DMS153 treated with DMSO at 0.1 percent for 48 hours (cell line): ENCODE measurements around the gene HGF.

Source experiments
- DNase-seq: peaks from one replicate; lab custom pipeline; 2025; ENCODE audit not compliant: unreplicated experiment; lab: John Stamatoyannopoulos, UW

HGF gene

DNA sequence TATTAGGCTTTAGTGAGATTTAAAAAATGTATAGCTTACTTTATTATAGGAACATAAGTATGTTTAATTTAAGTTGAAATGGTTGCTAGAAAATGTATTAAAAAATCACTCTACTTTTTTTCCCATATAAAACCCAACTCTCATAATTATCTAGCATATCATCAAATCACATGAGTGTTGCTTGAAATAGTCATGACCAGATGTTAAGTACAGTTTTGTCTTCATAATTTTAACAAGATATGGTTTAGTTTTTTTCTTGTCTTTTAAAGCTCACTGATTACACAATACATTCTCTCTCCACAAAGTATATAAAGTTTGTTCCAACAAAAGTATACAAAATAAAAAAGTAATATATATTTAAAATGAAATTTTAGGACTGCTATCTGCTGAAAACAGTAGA, 82.8 kb downstream of the HGF start:
- DNase-seq, result no peak

- no peak for DNase-seq
These were observed 84.5 kb downstream of the HGF start for GRCh38 chr7:81685270-81685868.

DNA sequence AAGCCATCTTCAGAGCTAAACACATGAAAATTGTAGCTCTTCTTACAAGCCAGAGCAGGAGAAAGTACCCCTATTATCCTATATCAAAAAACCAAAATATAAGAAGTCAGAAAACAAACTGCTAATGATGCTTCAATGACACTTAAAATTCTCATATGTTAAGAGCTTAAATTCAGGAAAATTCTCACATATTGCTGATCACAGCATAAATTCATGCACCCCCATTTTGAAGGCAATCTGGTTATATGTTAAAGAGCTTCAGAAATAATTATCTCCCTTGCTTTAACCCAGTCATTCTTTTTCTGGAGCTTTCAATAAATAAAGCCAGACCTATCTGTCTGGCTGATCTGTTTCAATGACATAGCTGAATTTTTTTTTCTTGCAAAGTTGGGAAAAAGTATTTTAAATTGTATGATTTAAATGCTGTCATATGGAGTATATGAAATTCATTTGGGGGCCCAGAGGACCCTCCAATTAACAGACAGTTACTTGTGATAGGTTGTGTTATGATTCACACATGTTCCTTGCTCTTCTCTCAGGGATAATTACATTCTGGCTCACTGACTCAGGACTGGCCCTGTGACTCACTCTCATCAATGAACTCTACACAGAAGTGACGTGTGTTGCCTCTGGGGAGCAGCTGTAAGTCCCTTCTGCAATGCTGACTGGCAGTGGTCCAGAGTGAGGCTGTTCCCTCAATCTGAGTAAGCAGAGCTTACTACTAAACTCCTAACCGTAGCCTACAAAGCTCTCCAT, 85.2 kb downstream of the HGF start:
- DNase-seq, result peak; percentile 89

- no peak for DNase-seq
These were observed 85.8 kb downstream of the HGF start for GRCh38 chr7:81684033-81684432.

- DNase-seq, result no peak
These were observed 87.0 kb downstream of the HGF start for GRCh38 chr7:81682873-81683272.

GRCh38 chr7:81680120-81680519, 89.7 kb downstream of the HGF start:
- DNase-seq, result no peak

DNA sequence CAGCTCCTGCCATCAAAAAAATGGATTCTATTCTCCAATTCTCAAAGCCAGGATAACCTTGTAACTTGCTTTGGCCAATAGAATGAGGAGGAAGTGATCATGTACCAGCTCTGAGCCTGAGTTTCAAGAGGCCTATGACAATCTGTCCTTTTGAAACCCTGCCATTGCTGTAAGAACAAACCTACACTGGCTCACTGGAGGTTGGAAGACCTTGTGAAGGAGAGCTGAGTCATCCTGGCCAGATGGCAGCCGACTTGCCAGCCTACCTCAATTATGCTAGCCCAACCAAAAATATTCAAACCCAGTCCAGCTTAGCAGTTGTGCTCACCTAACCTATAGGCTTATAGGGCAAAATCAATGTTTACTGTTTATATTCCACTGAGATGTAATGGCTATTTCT, 93.0 kb downstream of the HGF start:
- no peak for DNase-seq

GRCh38 chr7:81676105-81676811, 93.6 kb downstream of the HGF start:
- DNase-seq, result no peak

GRCh38 chr7:81674431-81674830, 95.4 kb downstream of the HGF start:
- no peak for DNase-seq

- DNase-seq, result no peak
These were observed 97.0 kb downstream of the HGF start for GRCh38 chr7:81672872-81673271.

- no peak for DNase-seq
These were observed 100.3 kb downstream of the HGF start for GRCh38 chr7:81669476-81670105.

DNA sequence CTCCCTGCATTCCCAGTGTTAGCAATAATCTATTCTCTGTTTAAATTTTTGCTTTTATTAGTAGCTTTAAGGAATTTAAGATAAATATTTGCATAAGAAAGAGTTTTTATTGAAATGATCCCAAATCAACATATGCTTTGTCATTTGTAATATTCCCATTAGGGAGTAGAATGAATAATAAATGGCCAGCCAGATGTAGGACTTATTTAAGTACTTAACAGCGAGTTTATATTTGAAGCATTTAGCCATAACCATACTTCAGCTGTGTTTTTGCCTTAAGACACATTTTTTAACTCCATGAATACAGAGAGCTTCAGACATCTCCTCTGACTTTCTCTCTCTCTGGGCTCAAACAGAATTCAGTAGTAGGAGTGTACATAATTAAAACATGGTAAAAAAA, 103.6 kb downstream of the HGF start:
- DNase-seq, result no peak

DNA sequence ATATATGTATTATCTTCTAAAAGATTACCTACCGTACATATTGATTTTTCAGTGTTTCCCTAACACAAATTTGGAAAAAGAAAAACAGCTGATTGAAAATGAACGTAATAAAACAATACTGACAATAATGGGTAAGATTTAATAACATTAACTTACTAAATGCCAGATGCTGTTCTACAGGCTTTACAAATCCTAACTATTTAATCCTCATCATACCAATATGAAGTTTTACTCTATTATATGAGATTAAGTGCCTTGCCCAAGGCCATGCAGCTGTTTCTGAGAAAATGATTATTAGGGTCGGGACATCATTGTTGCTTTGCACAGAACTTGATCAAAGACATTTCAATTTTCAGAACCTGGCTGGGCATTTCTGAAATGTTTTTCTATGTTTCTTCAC, 104.6 kb downstream of the HGF start:
- no peak for DNase-seq

DNA sequence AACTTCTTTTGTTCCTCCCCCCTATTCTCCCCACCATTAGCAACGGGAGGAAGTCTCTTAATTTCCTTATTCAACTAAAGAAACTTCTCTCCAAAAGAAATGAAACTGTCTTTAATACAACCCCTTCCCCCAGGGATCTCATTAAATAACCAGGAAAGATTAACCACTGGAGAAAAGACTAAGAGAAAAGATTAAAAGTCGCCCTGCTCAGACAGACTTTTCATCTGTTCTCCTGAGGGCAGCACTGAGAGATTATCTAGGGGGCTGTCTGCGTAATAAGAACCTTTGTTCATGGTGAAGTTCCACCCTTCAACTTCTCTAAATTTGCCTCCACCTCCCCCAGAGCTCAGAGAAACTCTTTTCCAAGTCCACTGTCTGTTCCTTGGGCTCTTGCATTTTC, 105.5 kb downstream of the HGF start:
- no peak for DNase-seq

GRCh38 chr7:81662531-81662930, 107.3 kb downstream of the HGF start:
- DNase-seq, result no peak

DNA sequence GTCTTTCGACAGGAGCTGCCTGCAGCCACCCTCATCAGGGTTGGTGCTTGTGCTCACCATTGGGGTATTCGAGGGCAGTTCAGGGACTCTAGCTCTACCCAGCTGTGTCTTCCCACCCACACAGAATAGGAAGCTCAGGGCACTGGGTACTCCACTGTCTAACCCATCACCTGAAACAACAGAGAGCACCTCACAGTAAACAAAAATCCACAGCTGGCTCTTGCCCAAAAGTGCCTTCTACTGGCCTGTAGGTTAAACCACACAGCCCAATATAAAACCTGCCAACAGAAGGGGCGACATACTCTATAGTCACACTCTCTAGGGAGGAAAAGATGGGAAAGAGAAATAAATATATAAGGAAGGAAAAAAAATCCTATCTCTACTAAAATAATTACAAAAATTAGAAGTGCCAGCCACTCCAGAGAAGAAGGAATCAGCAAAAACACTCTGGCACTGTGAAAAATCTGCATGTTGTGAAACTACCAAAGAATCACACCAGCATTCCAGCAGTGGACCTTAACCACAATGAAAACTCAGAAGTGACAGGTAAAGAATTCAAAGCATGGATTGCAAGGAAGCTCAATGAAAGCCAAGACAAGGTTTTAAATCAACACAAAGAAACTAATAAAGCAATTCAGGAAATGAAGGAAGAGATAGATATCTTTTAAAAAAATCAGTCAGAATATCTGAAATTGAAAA, 110.0 kb downstream of the HGF start:
- no peak for DNase-seq

DNA sequence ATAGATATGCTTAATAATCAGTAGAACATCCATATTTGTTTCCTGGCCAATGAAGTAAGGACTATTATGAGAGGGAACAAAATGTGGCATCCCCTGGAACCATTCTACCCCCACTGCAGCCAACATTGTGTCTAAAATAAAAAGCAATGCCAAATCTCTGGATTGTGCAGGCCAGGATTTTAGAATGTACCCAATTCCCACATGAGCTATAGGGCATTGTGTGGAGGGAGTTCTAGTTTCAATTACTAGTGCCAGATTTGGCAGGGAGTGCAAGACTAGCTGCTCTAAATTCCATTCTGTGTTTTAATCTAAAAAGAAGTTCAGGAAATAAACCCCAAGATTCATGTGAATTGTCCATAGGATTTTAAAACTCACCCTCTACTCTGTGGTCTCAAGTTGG, 112.3 kb downstream of the HGF start:
- DNase-seq, result no peak

- no peak for DNase-seq
These were observed 114.6 kb downstream of the HGF start for GRCh38 chr7:81655271-81655670.

DNA sequence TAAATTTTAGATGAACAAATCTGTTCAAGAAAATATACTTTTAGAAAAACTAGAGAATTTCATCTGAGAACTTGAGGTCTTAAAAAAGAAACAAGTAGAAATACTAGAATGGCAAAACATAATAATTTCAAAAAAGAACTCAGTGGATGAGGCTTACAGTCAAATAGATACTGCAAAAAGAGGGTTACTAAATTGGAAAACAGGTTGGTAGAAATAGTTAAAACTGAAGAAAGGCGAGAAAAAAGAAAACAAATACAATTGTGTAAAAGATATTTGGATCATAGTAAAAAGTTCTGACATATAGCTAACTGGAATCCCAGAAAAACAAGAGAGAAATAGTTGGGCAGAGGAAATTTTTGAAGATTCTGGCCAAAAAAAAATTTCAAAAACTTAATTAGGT, 117.6 kb downstream of the HGF start:
- no peak for DNase-seq
